Common myeloid progenitor, CD34-positive (primary cell): ENCODE results near the gene SDK1.

Experiments
- CTCF ChIA-PET: fragments of 350-600 bp; sonication (Branson Sonifier 250); formaldehyde crosslinking; loops from one replicate; lab custom pipeline; 2021; ENCODE audit warnings: antibody characterized with exemption; lab: Charles Lee
- POLR2A ChIA-PET: fragments of 350-600 bp; sonication (Branson Sonifier 250); formaldehyde crosslinking; loops from one replicate; lab custom pipeline; 2021; ENCODE audit warnings: antibody characterized with exemption; lab: Charles Lee
- DNase-seq, 3 donors: peaks; one replicate each; pipeline versions ENCODE4 v3.0.0 to v3.0.0-alpha.2; 2013
- H3K27ac ChIP-seq, 2 experiments: 1 replicate in 1 of 2; 2 replicates in 1 of 2; pipeline ENCODE4 v1.7.0; 2013; ENCODE audit warnings: inconsistent platforms in 2 of 2, low read length in 2 of 2, mild to moderate bottlenecking in 2 of 2, low read depth in 1 of 2, moderate library complexity in 1 of 2; ENCODE audit not compliant: severe bottlenecking in 2 of 2, insufficient read depth in 1 of 2, poor library complexity in 1 of 2
- H3K27me3 ChIP-seq, 5 experiments: replicated peaks in 2 of 5; 1 replicate in 3 of 5; 2 replicates in 2 of 5; pipeline versions ENCODE4 v1.6.1 to v1.7.0; 2013; ENCODE audit warnings: low read length in 4 of 5, mild to moderate bottlenecking in 2 of 5, moderate library complexity in 2 of 5, inconsistent platforms in 1 of 5; ENCODE audit not compliant: insufficient read depth in 5 of 5, control insufficient read depth in 4 of 5
- H3K36me3 ChIP-seq, 4 experiments: 1 replicate in 2 of 4; 2 replicates in 2 of 4; pipeline versions ENCODE4 v1.6.1 to v1.7.0; 2013; ENCODE audit warnings: low read length in 3 of 4, control low read depth in 1 of 4, mild to moderate bottlenecking in 1 of 4; ENCODE audit not compliant: control insufficient read depth in 4 of 4, insufficient read depth in 4 of 4
- H3K4me1 ChIP-seq, 4 experiments: 1 replicate in 3 of 4; 2 replicates in 1 of 4; pipeline versions ENCODE4 v1.6.1 to v1.7.1; 2013; ENCODE audit warnings: low read length in 3 of 4, mild to moderate bottlenecking in 3 of 4, control low read depth in 1 of 4, inconsistent platforms in 1 of 4, moderate library complexity in 1 of 4; ENCODE audit not compliant: control insufficient read depth in 4 of 4, insufficient read depth in 4 of 4; ENCODE audit errors: control extremely low read depth in 1 of 4
- H3K4me3 ChIP-seq, 7 experiments: 1 replicate in 4 of 7; 2 replicates in 3 of 7; pipeline versions ENCODE4 v1.5.1 to v1.7.0; 2013; ENCODE audit warnings: mild to moderate bottlenecking in 7 of 7, low read length in 6 of 7, moderate library complexity in 6 of 7, inconsistent platforms in 2 of 7, low read depth in 2 of 7, control low read depth in 1 of 7; ENCODE audit not compliant: insufficient read depth in 4 of 7, control insufficient read depth in 1 of 7; ENCODE audit errors: extremely low read depth in 1 of 7
- H3K9me3 ChIP-seq, 5 experiments: 1 replicate in 4 of 5; 2 replicates in 1 of 5; pipeline versions ENCODE4 v1.6.1 to v1.7.1; 2013; ENCODE audit warnings: low read length in 4 of 5, mild to moderate bottlenecking in 2 of 5, inconsistent platforms in 1 of 5, low read depth in 1 of 5, moderate library complexity in 1 of 5; ENCODE audit not compliant: control insufficient read depth in 4 of 5, insufficient read depth in 2 of 5; ENCODE audit errors: control extremely low read depth in 1 of 5
- WGBS: methylation state at CpG from one replicate; pipeline ENCODE4 v1.1.5; 2013; ENCODE audit not compliant: insufficient coverage; 5-methylcytosine and 5-hydroxymethylcytosine counted together

SDK1 gene

DNA sequence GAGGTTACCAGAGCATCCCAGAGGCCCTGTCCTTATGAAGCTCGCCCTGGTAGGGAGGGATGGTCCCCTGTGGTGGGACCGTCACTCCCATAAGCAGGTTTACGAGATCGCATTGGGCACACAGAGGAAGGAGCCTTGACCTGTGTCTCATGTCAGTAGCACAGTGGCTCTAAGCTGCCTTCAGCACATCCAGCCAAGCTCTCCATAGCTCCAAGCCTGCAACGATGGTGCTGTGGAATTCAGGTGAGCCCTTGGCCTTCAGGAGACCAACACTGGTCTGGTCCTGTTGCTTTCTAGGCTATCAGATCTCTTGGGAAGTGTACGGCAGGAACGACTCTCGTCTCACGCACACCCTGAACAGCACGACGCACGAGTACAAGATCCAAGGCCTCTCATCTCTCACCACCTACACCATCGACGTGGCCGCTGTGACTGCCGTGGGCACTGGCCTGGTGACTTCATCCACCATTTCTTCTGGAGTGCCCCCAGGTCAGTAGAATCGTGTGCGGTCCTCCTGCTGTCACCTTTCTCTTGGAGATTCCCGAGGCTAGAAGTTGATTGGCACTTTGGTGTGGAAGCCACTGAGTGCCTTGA, 775.7 kb downstream of the SDK1 start:
- POLR2A ChIA-PET = no interaction called here
- Histone ChIP-seq H3K27me3 (peaks cover 0 to 3% (median 0%) of the 10 kb centered on the region in 5 experiments), H3K27ac (no peak overlapping the region), H3K9me3 (peaks cover 0 to 5% (median 0%) of the 10 kb centered on the region in 5 experiments), H3K4me1 (no peaks in the 10 kb centered on the region), H3K36me3 (no peaks in the 10 kb centered on the region), H3K4me3 (no peak overlapping the region)
- 88% methylated on average over 16 of the region's 19 CpGs for WGBS
- CTCF ChIA-PET = no interaction called here
- no peak for DNase-seq

DNA sequence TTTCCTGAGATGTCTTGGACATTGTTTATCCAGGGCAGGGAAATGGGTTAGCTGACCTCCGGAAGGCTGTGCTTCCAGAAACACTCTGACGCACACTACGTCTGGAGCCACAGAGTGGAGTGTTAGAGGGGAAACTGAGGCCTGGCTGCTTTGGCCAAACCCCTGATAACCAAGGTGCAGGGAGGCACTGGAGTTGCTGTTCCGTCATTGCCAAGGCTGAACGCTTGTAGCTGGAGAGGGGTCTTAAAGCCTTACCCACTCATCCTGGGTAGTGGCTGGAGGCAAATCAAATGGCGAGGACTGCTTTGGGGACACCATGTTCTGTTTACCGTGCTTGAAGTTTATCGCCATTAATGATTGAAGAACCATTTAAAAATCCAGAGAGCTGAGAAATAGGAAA, 776.9 kb downstream of the SDK1 start:
- Histone ChIP-seq H3K4me1 (no peaks in the 10 kb centered on the region), H3K27ac (no peak overlapping the region), H3K27me3 (no peaks in the 10 kb centered on the region), H3K9me3 (peaks cover 0 to 5% (median 0%) of the 10 kb centered on the region in 5 experiments), H3K36me3 (no peaks in the 10 kb centered on the region), H3K4me3 (no peak overlapping the region)
- CTCF ChIA-PET = no interaction called here
- 100% methylated on average over 5 of the region's 8 CpGs for WGBS
- DNase-seq = no peak
- POLR2A ChIA-PET = no interaction called here

DNA sequence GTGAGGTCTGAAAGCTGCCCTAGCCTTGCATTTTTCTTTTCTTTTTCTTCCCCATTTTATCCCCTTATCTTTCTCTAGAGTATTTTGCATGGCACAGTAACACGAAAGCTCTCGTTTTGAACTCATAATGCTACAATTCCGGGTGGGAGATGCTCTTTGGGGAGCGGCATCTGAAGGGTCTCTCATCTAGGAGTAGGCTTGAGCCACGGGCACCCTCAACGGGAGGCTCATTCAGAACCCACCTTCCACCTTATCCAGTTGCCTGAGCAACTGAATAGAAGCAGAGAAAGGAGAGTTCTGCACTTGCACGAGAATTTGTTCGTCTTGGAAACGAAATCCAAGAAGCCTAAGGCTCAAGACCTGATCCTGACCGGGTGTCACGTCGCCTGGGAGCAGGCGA, 777.5 kb downstream of the SDK1 start:
- POLR2A ChIA-PET = no interaction called here
- WGBS = 67% methylated on average over 10 of the region's 13 CpGs
- Histone ChIP-seq H3K27ac (no peak overlapping the region), H3K4me1 (no peaks in the 10 kb centered on the region), H3K4me3 (no peak overlapping the region), H3K36me3 (no peaks in the 10 kb centered on the region), H3K27me3 (no peaks in the 10 kb centered on the region), H3K9me3 (peaks cover 0 to 5% (median 0%) of the 10 kb centered on the region in 5 experiments)
- no peak for DNase-seq
- CTCF ChIA-PET = no interaction called here

DNA sequence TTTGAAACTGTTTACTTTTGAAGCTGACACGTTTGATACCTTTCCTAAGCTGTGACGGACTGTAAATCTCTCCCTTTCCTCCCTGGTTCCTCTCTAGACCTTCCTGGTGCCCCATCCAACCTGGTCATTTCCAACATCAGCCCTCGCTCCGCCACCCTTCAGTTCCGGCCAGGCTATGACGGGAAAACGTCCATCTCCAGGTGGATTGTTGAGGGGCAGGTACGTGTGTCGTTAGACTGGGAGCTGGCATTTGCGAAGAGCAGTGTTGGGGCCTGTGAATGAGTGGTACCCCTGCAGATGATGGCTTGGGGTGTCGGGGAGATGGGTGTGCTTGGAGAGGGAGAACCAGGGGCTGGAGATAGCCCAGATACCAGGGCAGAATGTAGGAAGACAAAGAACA, 778.3 kb downstream of the SDK1 start:
- Histone ChIP-seq H3K27me3 (no peaks in the 10 kb centered on the region), H3K27ac (no peak overlapping the region), H3K9me3 (peaks cover 0 to 5% (median 0%) of the 10 kb centered on the region in 5 experiments), H3K4me1 (no peaks in the 10 kb centered on the region), H3K4me3 (no peak overlapping the region), H3K36me3 (no peaks in the 10 kb centered on the region)
- ChIA-PET POLR2A (no interaction called here), CTCF (no interaction called here)
- no peak for DNase-seq
- 91% methylated on average over 8 of the region's 11 CpGs for WGBS

DNA sequence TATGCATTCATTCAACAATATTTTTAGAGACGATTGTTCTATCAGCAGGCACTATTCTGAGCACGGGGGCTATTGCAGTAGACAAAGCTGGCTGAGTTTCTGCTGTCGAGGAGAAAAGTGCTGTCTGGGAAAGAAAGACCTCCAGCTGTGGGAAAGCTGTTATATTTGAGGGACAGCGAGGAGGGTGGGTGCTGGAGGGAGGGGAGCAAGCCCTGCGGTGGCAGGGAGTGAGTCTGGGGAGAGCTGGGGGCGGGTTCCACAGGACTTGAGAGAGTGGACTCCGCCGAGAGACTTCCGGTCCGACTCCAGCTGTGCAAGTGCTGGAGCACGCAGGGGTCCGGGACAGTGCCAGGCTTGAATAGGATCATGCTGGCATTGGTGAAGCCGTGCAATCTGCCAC, 778.9 kb downstream of the SDK1 start:
- H3K27me3 ChIP-seq = no peaks in the 10 kb centered on the region
- no peak overlapping the region for H3K4me3 ChIP-seq
- H3K27ac ChIP-seq = no peak overlapping the region
- no peaks in the 10 kb centered on the region for H3K4me1 ChIP-seq
- ChIA-PET CTCF (no interaction called here), POLR2A (no interaction called here)
- no peaks in the 10 kb centered on the region for H3K36me3 ChIP-seq
- peaks cover 0 to 5% (median 0%) of the 10 kb centered on the region in 5 experiments for H3K9me3 ChIP-seq
- 92% methylated on average over 5 of the region's 13 CpGs for WGBS
- DNase-seq = no peak

DNA sequence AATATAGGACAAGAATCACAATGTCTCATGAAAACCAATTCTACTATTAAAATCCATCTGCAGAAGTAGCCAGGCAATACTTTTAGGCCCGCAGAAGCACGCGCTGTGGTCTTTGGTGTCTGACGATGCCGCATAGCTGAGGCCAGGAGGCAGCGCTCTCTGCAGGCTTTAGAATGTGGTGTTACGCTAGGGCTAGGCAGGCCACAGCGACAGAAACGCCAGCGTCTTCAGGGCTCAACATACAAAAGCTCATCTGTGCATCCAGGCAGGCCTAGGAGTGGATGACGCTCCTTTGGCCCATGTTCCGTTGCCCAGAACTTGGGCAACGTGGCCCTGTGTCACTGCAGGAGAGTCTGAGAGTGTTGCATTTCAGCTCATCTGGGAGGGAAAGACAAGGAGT, 779.9 kb downstream of the SDK1 start:
- 97% methylated on average over 13 of the region's 13 CpGs for WGBS
- no peak overlapping the region for H3K27ac ChIP-seq
- H3K4me3 ChIP-seq = no peak overlapping the region
- H3K4me1 ChIP-seq = peaks cover 0 to 3% (median 0%) of the 10 kb centered on the region in 4 experiments
- no peaks in the 10 kb centered on the region for H3K27me3 ChIP-seq
- no peak for DNase-seq
- ChIA-PET CTCF (no interaction called here), POLR2A (no interaction called here)
- H3K36me3 ChIP-seq = no peaks in the 10 kb centered on the region
- peaks cover 0 to 5% (median 0%) of the 10 kb centered on the region in 5 experiments for H3K9me3 ChIP-seq

DNA sequence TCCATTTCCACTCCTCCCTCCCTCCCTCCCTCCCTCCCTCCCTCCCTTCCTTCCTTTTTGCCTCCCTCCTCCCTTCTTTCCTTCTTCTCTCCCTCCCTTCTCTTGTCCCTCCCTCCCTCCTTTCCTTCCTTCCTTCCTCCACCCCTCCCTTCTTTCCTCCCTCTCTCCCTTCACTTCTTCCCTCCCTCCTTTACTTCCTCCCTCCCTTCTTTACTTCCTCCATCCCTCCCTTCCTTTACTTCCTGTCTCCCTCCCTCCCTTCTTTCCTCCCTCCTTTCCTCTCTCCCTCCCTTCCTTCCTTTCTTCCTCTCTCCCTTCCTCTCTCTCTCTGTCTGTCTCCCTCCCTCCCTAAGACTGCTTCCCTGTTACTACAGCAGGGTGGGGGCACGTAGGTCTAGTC, 782.5 kb downstream of the SDK1 start:
- H3K36me3 ChIP-seq = no peaks in the 10 kb centered on the region
- ChIA-PET POLR2A (no interaction called here), CTCF (no interaction called here)
- H3K27me3 ChIP-seq = no peaks in the 10 kb centered on the region
- peaks cover 0 to 6% (median 0%) of the 10 kb centered on the region in 4 experiments for H3K4me1 ChIP-seq
- peaks cover 0 to 3% (median 0%) of the 10 kb centered on the region in 5 experiments for H3K9me3 ChIP-seq
- no peak overlapping the region for H3K27ac ChIP-seq
- no peak for DNase-seq
- 100% methylated on average over 1 of the region's 1 CpG for WGBS
- no peak overlapping the region for H3K4me3 ChIP-seq
